ENCODE results near the gene SH3BP5L.
"Not testable (repeated sequence)": the region's sequence is repeated elsewhere in the genome, so short reads cannot be mapped to it uniquely, and the experiment has no call there.

Gene SH3BP5L

GRCh38 chr1:248850536-248851251 is 25.0 kb upstream of the SH3BP5L start:
- DNase-seq: no peak

- no peak for DNase-seq
Observed at GRCh38 chr1:248850124-248850523, 24.4 kb upstream of the SH3BP5L start.

- no peak for DNase-seq
Observed at GRCh38 chr1:248849637-248850036, 23.9 kb upstream of the SH3BP5L start.

- DNase-seq: no peak
Observed at GRCh38 chr1:248849152-248849551, 23.4 kb upstream of the SH3BP5L start.

GRCh38 chr1:248848602-248849001 is 22.9 kb upstream of the SH3BP5L start:
- no peak for DNase-seq

- no peak for DNase-seq
Observed at GRCh38 chr1:248847956-248848561, 22.3 kb upstream of the SH3BP5L start.

GRCh38 chr1:248847181-248847955 is 21.7 kb upstream of the SH3BP5L start:
- no peak for DNase-seq

GRCh38 chr1:248844526-248844925 is 18.8 kb upstream of the SH3BP5L start:
- no peak for DNase-seq

- DNase-seq: no peak
Observed at GRCh38 chr1:248843687-248844086, 18.0 kb upstream of the SH3BP5L start.

GRCh38 chr1:248842781-248843331 is 17.1 kb upstream of the SH3BP5L start:
- no peak for DNase-seq

GRCh38 chr1:248841702-248842395 is 16.1 kb upstream of the SH3BP5L start:
- peak; percentile 14 for DNase-seq

- no peak for DNase-seq
Observed at GRCh38 chr1:248840946-248841345, 15.2 kb upstream of the SH3BP5L start.

- DNase-seq: no peak
Observed at GRCh38 chr1:248839168-248839555, 13.4 kb upstream of the SH3BP5L start.

- peak; percentile 91 for DNase-seq
Observed at GRCh38 chr1:248838357-248839167, 12.8 kb upstream of the SH3BP5L start.

- peak; percentile 99 for DNase-seq
Observed at GRCh38 chr1:248837781-248838356, 12.2 kb upstream of the SH3BP5L start, which contains the start of gene ZNF672. Gene ZNF672 (plus strand): TSS chr1:248838224. CDS start chr1:248847275, 9,051 bp downstream.

GRCh38 chr1:248837045-248837780 is 11.5 kb upstream of the SH3BP5L start:
- DNase-seq: no peak

- no peak for DNase-seq
Observed at GRCh38 chr1:248834343-248834940, 8.7 kb upstream of the SH3BP5L start.

GRCh38 chr1:248831842-248832241 is 6.1 kb upstream of the SH3BP5L start:
- no peak for DNase-seq

GRCh38 chr1:248830718-248831017 is 5.0 kb upstream of the SH3BP5L start:
- DNase-seq: not testable (repeated sequence)

- no peak for DNase-seq
Observed at GRCh38 chr1:248828845-248829244, 3.1 kb upstream of the SH3BP5L start.

- DNase-seq: no peak
Observed at GRCh38 chr1:248825573-248825908, 174 bp downstream of the SH3BP5L start.
